H1 (cell line): ENCODE data around the gene SMC2. TPM values are rescaled to one million over a fixed set of nuclear protein-coding genes. Genes with fewer than 3 reads are reported as not detected.

Experiments
- NANOG ChIP-seq: IDR thresholded peaks from 2 replicates; pipeline ENCODE4 v1.6.1; 2011; ENCODE audit warnings: low read length, low read depth, mild to moderate bottlenecking, inconsistent platforms; ENCODE audit not compliant: insufficient read depth, poor library complexity, severe bottlenecking
- PHF8 ChIP-seq: fragments of 200-600 bp; sonication (generic); conservative IDR thresholded peaks from 2 replicates; pipeline ENCODE4 v1.7.1; 2012; ENCODE audit warnings: low read depth, mild to moderate bottlenecking, inconsistent platforms, low read length, moderate library complexity
- RAD21 ChIP-seq, 2 experiments: IDR thresholded peaks in 1 of 2; conservative IDR thresholded peaks in 1 of 2; 2 replicates each; pipeline ENCODE4 v1.6.1; 2011; ENCODE audit warnings: low read depth in 2 of 2, low read length in 2 of 2, improper control_type of control experiment in 1 of 2, inconsistent platforms in 1 of 2, mild to moderate bottlenecking in 1 of 2, moderate library complexity in 1 of 2
- SIN3A ChIP-seq, 2 experiments: IDR thresholded peaks in 1 of 2; conservative IDR thresholded peaks in 1 of 2; 2 replicates each; pipeline ENCODE4 v1.6.1; 2011 to 2012; ENCODE audit warnings: low read length in 2 of 2, improper control_type of control experiment in 1 of 2, low read depth in 1 of 2, mild to moderate bottlenecking in 1 of 2
- TEAD4 ChIP-seq: IDR thresholded peaks from 2 replicates; pipeline ENCODE4 v1.6.1; 2012; ENCODE audit warnings: low read depth, low read length, inconsistent platforms, mixed read lengths
- polyA plus RNA-seq, 7 experiments: library from polyadenylated mRNA; depleted of rRNA in 3 of 7; stranded (reverse) in 5 of 7; unstranded in 2 of 7; fragments of >200 nt in 5 of 7; fragments of 200-250 nt in 2 of 7; gene quantifications; 1 replicate in 5 of 7; 2 replicates in 1 of 7; 4 replicates in 1 of 7; pipeline versions ENCODE4 v1.2.1 to v1.2.3, GENCODE V29; 2011 to 2013; ENCODE audit warnings: missing spikeins in 2 of 7, mixed read lengths in 2 of 7
- total RNA-seq: library from RNA; stranded (reverse); fragmentation: NEBNext Ultra II Directional; extraction: Animal tissue kit (Norgen Biotek cat#: 25700); gene quantifications from 2 replicates; pipeline ENCODE4 v1.2.1, GENCODE V29; 2021
- TF ChIP-seq, protein P1 (sequence below): fragments of 300-600 bp; sonication (generic); IDR thresholded peaks from 2 replicates; pipeline ENCODE4 v1.7.1; 2012; ENCODE audit warnings: low read length, moderate library complexity, mild to moderate bottlenecking, inconsistent platforms; ENCODE audit not compliant: insufficient replicate concordance
- TF ChIP-seq, protein P2 (sequence below), 3 experiments: IDR thresholded peaks; 1 replicate in 2 of 3; 2 replicates in 1 of 3; pipeline versions ENCODE4 v1.5.1 to v1.6.1; 2011; ENCODE audit warnings: low read length in 3 of 3, mild to moderate bottlenecking in 3 of 3, inconsistent platforms in 2 of 3, low read depth in 1 of 3, moderate library complexity in 1 of 3; ENCODE audit not compliant: insufficient read depth in 1 of 3; ENCODE audit errors: control extremely low read depth in 1 of 3

SMC2 gene
- total and polyA plus RNA-seq, 2 of the 8 experiments (the other 6 are each of a cell fraction or from before 2014, with no cell fraction given), result 7.5 to 39.8 TPM

GRCh38 chr9:104177003-104177611 lies 83.0 kb downstream of the SMC2 start (continued):
- TF ChIP-seq, protein P1, sequence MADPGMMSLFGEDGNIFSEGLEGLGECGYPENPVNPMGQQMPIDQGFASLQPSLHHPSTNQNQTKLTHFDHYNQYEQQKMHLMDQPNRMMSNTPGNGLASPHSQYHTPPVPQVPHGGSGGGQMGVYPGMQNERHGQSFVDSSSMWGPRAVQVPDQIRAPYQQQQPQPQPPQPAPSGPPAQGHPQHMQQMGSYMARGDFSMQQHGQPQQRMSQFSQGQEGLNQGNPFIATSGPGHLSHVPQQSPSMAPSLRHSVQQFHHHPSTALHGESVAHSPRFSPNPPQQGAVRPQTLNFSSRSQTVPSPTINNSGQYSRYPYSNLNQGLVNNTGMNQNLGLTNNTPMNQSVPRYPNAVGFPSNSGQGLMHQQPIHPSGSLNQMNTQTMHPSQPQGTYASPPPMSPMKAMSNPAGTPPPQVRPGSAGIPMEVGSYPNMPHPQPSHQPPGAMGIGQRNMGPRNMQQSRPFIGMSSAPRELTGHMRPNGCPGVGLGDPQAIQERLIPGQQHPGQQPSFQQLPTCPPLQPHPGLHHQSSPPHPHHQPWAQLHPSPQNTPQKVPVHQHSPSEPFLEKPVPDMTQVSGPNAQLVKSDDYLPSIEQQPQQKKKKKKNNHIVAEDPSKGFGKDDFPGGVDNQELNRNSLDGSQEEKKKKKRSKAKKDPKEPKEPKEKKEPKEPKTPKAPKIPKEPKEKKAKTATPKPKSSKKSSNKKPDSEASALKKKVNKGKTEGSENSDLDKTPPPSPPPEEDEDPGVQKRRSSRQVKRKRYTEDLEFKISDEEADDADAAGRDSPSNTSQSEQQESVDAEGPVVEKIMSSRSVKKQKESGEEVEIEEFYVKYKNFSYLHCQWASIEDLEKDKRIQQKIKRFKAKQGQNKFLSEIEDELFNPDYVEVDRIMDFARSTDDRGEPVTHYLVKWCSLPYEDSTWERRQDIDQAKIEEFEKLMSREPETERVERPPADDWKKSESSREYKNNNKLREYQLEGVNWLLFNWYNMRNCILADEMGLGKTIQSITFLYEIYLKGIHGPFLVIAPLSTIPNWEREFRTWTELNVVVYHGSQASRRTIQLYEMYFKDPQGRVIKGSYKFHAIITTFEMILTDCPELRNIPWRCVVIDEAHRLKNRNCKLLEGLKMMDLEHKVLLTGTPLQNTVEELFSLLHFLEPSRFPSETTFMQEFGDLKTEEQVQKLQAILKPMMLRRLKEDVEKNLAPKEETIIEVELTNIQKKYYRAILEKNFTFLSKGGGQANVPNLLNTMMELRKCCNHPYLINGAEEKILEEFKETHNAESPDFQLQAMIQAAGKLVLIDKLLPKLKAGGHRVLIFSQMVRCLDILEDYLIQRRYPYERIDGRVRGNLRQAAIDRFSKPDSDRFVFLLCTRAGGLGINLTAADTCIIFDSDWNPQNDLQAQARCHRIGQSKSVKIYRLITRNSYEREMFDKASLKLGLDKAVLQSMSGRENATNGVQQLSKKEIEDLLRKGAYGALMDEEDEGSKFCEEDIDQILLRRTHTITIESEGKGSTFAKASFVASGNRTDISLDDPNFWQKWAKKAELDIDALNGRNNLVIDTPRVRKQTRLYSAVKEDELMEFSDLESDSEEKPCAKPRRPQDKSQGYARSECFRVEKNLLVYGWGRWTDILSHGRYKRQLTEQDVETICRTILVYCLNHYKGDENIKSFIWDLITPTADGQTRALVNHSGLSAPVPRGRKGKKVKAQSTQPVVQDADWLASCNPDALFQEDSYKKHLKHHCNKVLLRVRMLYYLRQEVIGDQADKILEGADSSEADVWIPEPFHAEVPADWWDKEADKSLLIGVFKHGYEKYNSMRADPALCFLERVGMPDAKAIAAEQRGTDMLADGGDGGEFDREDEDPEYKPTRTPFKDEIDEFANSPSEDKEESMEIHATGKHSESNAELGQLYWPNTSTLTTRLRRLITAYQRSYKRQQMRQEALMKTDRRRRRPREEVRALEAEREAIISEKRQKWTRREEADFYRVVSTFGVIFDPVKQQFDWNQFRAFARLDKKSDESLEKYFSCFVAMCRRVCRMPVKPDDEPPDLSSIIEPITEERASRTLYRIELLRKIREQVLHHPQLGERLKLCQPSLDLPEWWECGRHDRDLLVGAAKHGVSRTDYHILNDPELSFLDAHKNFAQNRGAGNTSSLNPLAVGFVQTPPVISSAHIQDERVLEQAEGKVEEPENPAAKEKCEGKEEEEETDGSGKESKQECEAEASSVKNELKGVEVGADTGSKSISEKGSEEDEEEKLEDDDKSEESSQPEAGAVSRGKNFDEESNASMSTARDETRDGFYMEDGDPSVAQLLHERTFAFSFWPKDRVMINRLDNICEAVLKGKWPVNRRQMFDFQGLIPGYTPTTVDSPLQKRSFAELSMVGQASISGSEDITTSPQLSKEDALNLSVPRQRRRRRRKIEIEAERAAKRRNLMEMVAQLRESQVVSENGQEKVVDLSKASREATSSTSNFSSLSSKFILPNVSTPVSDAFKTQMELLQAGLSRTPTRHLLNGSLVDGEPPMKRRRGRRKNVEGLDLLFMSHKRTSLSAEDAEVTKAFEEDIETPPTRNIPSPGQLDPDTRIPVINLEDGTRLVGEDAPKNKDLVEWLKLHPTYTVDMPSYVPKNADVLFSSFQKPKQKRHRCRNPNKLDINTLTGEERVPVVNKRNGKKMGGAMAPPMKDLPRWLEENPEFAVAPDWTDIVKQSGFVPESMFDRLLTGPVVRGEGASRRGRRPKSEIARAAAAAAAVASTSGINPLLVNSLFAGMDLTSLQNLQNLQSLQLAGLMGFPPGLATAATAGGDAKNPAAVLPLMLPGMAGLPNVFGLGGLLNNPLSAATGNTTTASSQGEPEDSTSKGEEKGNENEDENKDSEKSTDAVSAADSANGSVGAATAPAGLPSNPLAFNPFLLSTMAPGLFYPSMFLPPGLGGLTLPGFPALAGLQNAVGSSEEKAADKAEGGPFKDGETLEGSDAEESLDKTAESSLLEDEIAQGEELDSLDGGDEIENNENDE, result no peak
- TF ChIP-seq NANOG (no peak), PHF8 (no peak), RAD21 (IDR thresholded peaks at IDR 0.05 in 1 of 2, conservative IDR thresholded peaks at IDR 0.05 in 1 of 2; ENCODE audit: low read depth in 2 of 2, low read length in 2 of 2) (peak; percentile 80), SIN3A (conservative IDR thresholded peaks at IDR 0.05 in 1 of 2, IDR thresholded peaks at IDR 0.05 in 1 of 2; ENCODE audit: low read depth in 1 of 2, low read length in 2 of 2) (no peak), TEAD4 (no peak)
- TF ChIP-seq, protein P2, sequence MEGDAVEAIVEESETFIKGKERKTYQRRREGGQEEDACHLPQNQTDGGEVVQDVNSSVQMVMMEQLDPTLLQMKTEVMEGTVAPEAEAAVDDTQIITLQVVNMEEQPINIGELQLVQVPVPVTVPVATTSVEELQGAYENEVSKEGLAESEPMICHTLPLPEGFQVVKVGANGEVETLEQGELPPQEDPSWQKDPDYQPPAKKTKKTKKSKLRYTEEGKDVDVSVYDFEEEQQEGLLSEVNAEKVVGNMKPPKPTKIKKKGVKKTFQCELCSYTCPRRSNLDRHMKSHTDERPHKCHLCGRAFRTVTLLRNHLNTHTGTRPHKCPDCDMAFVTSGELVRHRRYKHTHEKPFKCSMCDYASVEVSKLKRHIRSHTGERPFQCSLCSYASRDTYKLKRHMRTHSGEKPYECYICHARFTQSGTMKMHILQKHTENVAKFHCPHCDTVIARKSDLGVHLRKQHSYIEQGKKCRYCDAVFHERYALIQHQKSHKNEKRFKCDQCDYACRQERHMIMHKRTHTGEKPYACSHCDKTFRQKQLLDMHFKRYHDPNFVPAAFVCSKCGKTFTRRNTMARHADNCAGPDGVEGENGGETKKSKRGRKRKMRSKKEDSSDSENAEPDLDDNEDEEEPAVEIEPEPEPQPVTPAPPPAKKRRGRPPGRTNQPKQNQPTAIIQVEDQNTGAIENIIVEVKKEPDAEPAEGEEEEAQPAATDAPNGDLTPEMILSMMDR (IDR thresholded peaks at IDR 0.05; ENCODE audit: control extremely low read depth in 1 of 3, insufficient read depth in 1 of 3, low read depth in 1 of 3, low read length in 3 of 3), result peak in 2 of 3 experiments; percentile 57 to 58; a peak in 3 of 4 replicates
